Activated T-helper 1 cell treated with anti-CD3 and anti-CD28 coated beads, Interleukin-2, amount 50 U/mL, for 16 hours (primary cell): ENCODE results near the gene FAM13B.
"Not testable (repeated sequence)": the region's sequence is repeated elsewhere in the genome, so short reads cannot be mapped to it uniquely, and the experiment has no call there.

Experiments
- DNase-seq, 2 donors: peaks; one replicate each; pipeline ENCODE4 v3.0.0-alpha.2; 2020; ENCODE audit warnings: low read depth in 1 of 2, low spot score in 1 of 2

The FAM13B gene

DNA sequence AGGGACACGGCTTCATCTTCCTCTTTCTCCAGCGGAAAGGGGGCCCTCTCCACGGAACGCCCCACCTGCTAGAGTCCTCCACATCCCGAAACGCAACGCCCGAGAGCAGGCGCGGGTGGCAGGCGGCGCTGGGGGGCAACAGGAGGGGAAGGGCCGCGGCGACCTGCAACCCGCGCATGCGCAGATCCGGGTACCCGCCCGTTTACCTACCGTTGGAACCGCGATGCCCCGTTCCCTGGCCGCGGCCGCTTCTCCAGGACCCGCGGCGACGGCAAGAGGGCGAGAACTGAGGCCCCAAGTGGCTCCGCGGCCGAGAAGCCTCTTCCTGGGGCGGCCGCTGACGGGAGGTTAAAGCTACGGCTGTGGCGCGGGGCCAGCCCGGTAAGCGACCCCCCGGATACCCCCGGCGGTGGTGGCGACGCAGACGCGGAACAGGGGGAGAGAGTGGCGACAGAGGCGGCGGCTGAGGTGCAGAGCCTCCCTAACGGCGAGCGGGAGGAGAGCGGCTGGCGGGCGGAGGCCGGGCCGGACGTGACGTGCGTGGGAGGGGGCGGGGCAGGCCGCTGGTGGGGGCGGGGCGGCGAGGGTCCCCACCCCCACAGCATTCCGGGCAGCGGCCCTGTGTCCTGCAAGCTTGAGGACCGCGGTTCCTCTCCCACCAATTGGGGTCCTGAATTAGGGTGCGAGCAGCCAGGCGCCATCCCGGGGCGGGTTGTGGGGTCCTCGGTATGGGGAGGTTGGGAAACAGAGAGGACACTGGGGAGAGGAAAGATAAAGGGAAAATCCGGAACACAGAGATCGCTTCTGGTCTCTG lies at the start of gene FAM13B:
Gene FAM13B (minus strand): TSS at position 508 of the 814 bp plus-strand sequence. CDS start 13,968 bp downstream, outside the sequence.
- peak; percentile 60 to 73 for DNase-seq

DNA sequence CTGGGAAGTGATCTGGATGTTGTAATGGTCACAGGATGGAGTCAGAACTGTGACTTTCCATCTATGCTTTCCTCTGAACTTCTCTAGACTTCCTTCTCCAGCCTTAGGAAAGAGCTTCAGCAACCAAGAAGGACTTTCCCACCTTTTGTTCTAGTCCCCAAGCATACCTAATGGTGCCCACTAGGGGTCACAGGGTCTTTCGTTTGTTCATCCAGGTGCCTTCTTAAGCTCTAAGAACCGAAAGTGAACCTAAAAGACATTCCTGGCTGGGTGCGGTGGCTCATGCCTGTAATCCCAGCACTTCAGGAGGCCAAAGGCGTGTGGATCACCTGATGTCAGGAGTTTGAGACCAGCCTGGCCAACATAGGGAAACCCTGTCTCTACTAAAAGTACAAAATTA lies 49.2 kb upstream of the FAM13B start:
- DNase-seq: no peak

DNA sequence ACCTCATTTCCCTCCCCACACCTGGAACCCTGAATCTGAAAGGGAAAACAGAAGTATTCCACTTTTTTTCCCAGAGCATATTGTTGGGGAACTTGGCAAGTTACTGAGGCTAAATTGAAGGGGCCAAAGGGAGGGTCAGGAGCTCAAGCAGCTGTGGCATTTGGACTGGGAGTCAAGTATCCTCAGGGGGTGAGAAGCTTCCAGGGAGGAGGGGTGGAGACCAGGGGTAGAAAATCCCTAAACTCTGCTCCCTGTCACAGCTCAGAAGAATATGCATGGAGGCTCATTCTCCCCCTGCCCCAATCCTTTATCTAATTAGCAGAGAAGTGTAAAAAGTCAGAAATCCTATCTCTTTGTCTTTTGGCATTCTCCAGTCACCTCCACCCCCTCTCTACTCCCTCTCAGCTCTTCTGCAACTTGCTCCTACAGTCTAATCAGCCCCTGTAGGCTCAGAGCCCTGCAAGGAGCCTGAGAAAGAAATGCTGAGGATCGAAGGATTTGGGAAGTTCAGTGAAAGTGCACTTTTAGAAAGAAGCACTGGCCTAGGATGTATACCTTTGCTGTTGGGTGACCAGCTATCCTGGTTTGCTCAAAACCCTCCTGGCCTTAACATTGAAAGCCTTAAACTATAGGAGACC lies 45.2 kb upstream of the FAM13B start:
- no peak for DNase-seq

DNA sequence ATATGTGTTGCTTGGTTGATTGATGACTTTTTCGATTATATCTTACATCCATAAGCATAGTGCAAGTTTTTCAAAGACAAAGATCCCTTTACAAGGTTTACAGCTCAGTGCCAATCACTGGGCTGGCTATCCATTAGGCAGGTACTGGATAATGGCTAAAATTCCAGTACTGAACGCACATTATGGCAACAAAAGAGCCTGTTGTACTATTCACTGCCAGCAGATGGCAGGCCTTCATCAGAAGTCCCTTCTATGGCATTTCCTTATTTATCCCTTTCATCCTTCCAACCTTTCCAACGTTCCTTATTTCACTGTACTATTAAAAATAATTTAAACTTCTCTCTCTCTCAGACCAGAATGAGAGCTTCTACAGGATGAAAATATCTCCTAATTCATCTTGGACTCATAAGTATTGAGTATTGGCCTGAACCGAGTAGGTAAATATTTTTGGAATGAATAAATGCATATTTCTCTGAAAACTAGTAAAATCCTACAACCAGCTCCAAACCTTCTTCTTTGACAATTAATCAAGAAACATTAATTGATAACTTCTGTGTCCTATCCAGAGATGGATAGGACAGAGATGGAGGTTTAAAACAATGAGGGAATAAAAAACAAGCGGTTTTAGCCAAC lies 44.3 kb upstream of the FAM13B start:
- no peak for DNase-seq

DNA sequence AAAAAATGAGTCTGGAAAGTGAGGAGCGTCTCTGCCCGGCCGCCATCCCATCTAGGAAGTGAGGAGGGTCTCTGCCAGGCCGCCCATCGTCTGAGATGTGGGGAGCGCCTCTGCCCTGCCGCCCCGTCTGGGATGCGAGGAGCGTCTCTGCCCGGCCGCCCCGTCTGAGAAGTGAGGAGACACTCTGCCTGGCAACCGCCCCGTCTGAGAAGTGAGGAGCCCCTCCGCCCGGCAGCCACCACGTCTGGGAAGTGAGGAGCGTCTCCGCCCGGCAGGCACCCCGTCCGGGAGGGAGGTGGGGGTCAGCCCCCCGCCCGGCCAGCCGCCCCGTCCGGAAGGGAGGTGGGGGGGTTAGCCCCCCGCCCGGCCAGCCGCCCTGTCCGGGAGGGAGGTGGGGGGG lies 37.1 kb upstream of the FAM13B start:
- DNase-seq: not testable (repeated sequence)

DNA sequence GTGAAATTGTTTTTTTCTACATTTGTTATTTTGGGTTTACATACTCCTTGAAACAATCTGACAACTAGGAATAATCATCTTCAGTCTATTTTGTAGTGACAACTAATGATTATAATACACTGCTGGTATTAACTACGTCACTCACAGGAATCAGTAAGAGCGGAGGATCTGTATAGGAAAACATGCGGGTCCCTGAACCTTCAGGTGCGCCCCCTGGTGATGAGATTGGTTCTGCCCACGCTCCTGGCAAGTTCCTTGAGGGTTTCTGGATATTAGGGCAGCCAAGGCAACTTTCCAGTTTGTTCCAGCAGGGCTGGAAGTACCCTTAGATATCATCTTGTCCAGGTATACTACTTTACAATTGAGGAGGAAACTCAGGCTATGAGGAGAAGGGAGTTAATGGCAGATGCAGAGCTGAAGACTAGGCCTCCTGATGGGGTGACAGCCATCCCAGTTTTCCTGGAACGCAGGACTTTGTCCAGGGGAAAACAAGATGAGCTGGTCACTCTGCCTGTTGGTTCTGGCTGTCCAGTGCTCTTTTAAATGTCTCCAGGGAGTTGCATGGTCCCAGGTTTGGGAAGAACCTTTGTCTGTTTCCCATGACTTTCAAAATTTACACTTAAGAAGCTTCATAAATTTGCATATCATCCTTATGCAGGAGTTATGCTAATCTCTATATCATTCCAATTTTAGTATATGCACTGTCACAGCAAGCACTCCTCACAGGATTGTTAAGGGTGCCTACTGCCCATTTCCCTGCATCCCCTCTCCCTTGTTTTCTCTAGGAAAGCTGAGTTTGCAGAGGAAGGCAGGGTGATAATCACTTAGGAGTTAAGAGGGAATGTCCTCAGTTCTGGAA lies 36.1 kb upstream of the FAM13B start:
- DNase-seq: peak; percentile 44 to 46

DNA sequence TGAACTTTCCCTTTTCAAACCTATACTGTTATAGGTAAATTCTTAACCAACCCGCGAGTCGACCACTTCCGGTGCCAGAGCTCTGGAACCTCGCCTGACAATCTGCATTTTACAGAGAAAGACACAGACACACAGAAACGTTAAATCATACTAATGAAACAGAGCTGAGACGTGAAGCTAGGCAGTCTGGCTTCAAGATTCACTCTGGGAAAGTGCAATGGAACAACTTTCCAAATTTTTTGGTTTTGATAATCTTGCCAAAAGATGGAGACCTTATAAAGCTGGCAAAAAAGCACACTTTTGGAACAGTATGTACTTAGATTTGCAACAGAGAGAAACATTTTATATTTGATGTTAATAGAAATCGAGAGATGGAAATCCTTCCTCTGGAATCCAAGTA lies 35.1 kb upstream of the FAM13B start:
- DNase-seq: no peak

DNA sequence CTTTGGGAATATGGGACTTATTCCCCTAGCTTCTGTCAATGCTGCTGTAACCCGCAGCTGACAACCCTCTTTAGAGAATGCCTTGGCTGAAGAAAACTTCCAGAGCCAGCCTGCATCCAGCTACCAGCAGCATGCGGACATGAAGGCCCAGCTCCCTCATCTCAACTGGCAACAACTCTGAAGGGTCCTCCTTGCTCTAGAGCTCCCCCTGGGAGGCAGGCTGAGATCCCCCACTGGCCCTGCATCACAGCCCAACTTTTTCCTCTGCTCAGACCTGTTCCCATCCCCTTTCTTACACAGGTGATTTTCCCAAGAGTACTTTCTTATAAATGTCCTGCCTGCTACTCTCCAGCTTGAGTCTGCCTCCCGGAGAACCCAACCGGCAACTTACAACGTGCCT lies 32.2 kb upstream of the FAM13B start:
- no peak for DNase-seq

DNA sequence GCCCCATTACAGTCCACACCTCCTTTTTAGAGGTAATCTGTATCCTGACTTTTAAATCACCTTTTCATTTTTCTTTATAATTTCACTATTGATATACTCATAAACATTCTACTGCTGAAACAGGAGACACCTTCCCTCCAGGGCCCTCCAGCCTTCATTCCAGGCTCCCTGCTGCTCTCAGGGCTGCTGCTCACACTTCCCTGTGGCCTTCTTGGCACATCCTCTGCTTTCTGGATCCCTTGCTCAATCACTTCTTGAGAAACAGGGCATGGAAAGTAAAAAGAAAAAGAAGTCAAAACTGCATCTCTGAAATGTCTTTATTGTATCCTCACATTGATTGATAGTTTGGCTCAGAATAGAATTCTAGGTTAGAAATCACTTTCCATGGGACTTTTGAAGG lies 31.6 kb upstream of the FAM13B start:
- DNase-seq: no peak

DNA sequence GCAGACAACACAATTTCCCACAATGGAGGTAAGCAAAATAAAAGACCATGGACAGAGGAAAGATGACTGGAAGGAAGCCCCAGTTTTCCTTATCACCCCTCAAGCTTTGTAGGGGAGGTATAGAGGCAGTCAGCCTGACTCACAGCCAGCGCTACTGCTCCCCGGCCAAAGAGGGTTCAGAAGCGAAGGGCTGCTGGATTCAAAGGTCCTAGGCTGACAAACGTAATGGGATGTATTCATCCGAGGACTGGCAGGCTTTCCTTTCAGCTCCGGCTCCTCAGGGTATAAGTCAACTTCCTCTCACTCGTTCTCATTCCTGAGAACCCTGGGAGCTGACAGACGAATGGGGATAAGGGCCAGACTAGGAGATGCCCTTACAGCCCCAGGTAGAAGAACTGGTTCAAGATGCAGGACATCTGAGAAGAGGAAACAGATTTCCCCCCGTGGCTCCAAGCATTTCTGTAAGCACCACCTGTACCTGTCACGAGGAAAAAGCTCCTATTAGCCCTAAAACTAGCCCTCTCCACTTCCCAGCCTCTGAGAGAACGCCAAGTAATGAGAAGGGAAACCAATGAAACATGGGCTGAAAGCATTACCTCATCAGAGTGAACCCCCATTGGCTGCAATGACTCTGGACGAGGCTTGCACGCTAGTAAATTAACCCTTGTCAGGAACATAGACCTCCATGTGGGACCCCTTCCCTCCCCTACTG lies 22.1 kb upstream of the FAM13B start:
- DNase-seq: no peak

DNA sequence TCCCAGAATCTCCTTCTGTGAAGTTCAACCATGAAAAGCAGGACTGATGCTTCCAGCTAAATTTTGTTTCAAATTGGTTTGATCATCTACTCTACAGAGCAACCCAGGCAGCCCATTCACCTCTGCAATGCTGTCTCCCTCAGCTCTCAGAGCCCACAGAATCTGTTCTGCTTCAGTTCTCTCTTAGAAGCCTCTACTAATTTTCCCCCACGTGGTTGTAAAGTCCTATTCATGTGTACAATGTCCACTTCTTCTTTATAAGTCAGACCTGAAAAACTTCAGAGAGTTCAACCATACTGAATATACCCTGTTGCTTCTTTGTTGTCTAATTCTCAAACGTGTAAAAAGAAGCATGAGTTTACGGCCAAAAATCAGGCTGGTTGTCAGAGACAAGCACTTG lies 21.3 kb upstream of the FAM13B start:
- no peak for DNase-seq

DNA sequence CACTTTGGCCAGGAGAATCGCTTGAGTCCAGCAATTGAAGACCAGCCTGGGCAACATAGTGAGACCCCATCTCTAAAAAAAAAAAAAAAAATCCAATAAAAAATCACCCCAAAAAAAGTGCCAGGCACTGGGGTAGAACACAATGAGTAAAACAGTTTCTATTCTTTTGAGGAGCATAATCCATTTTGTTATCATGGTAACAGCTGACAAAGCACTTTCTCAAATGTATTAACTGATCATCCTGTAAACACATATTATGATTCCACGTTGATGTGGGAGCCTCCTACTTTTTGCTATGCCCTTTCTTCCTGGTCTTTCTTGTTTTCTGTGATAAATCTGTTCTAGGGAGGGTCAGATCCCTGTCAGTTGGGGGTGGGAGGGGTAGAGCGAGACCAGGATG lies 20.7 kb upstream of the FAM13B start:
- DNase-seq: no peak

DNA sequence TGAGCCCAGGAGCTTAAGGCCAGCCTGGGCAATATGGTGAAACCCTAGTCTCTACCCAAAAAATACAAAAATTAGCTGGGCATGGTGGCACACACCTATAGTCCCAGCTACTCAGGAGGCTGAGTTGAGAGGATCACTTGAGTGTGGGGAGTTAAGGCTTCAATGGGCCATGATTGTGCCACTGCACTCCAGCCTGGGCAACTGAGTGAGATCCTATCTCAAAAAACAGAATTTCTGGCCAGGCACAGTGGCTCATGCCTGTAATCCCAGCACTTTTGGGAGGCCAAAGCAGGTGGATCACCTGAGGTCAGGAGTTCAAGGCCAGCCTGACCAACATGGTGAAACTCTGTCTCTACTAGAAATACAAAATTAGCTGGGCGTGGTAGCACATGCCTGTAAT lies 19.8 kb upstream of the FAM13B start:
- DNase-seq: not testable (repeated sequence)

DNA sequence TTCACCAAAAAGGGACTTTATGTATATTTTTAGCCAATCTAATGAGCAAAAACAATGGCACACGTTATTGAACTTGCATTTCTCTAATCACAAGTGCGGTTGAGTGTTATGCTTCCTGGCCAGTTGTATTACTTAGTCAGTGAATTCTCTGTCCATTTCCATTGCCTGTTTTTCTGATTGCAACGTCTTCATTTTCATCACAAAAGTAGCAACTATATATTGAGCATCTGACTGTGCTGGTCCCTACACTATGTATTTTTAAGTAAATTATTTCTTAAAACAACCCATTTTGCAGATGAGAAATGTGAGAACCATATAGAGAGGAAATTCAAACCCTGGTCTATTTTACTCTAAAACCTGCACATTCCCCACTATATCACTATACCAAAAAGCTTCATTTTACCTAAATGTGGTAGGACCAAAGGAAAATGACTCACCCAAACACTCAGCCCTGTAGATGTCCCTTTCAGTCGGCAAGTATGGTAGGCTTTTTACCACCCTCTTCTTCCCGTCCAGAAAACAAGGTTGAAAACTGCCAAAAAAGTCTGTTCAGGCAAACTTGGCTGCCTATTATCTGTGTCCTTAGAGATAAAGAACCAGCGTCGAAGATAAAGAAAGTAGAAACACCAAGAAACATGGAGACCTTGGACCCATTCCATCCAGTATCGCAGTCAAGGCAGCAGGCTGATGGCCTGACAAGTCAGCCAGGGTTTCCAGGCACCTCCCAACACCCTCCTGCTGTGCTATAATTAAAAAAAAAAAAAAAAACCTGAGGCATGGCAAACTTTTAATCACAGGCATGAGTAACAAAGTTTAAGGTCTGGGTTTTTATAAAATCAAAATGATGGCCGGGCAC lies 18.8 kb upstream of the FAM13B start:
- no peak for DNase-seq

DNA sequence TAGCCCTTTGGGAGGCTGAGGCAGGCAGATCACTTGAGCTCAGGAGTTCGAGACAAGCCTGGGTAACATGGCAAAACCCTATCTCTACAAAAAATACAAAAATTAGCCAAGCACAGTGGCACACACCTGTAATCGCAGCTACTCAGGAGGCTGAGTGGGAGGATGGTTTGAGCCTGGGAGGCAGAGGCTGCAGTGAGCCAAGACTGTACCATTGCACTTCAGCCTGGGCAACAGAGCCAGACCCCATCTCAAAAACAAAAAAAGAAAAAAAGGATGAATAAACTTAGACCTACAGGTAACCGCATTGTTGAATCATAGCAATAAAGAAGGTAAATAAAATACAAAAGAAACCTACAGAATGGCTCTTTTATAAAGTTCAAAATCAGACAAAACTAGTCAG lies 12.4 kb upstream of the FAM13B start:
- DNase-seq: not testable (repeated sequence)

DNA sequence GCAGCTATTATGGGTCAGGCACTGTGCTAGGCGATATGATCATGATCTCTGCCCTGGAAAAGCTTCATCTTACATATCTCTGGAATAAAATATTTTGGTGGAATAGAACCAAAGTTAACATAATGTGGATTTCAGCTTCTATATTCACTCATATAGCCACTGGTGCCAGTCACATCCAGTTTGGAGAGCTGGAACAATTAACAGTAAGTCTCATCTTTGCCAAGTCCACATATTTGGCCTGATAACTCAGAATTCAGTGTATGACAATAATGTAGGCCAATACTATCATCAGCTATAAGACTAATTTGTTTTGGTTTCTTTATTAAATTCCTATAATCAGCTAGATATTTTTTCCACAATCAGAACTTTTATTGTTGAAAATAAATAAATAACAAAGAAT lies 5.9 kb upstream of the FAM13B start:
- DNase-seq: no peak

DNA sequence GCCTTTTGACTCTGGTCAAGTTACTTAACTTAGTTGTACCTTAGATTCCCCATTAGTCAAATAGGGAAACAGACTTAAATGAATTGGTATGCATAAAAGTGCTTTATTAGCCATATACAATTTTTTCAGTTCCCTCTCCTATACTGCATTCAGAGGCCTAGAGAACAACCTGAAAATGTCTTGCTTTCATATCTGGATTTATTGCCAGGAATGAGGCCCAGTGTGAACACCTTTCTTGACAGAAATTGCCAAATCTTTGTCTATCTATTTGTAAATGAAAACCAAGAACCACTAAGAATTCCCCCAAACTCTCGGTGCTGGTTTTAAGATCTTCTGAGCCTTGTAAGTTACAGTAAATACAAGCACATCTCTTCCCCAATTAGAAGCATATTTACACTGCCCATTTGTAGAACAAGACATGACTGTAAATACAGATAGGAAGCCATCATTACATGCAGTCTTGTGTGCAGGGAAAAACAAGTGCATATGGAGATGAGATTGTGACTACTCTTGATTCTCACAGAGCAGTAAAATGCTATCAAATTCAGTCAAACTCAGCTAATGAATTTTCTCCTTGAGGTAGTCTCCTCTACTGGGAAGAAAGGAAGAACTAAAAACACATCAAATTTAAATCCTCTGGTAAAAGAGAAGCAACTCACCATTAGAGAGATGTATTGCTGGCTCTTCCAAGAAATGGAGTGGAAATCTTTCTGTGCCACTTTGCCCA lies 5.2 kb upstream of the FAM13B start:
- no peak for DNase-seq

DNA sequence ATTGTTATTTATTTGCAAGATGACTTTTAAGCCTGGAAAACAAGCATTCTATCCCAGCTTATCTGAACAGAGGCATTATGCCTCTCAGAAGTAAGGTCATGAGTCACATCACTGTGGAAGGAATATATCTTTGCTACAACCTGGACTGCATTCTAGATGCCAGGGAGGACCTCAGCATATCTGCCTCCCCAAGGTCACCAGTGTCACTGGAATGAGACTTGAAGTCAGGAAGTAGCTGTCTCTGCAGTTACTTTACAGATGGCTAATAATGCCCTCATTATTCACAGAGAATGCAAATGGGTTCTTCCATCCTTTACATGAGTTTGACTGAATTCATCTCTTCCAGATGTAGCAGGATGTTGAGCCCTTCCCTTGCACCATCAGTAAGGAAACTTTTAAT lies 4.4 kb upstream of the FAM13B start:
- DNase-seq: no peak
